Stimulated activated CD4-positive, alpha-beta T cell treated with anti-CD3 and anti-CD28 coated beads, Interleukin-1b, Interleukin-23, amount 100 ng/mL, for 24 hours (primary cell): ENCODE results near the gene SEPHS1.
"Not testable (repeated sequence)": the region's sequence is repeated elsewhere in the genome, so short reads cannot be mapped to it uniquely, and the experiment has no call there.

Source experiments
- DNase-seq, 4 experiments: peaks; one replicate each; pipeline ENCODE4 v3.0.0-alpha.2; 2020; ENCODE audit warnings: low read depth in 4 of 4, low spot score in 1 of 4

The SEPHS1 gene

GRCh38 chr10:13348216-13349017 lies at the start of gene SEPHS1:
Gene SEPHS1, minus strand, starts transcription at chr10:13348293. Its CDS starts 3,343 bp downstream, at chr10:13344950.
- peak; percentile 49 to 84 (median 68) for DNase-seq

- no peak for DNase-seq
Measured at GRCh38 chr10:13397052-13397451, 49.0 kb upstream of the SEPHS1 start.

- no peak for DNase-seq
Measured at GRCh38 chr10:13396369-13396768, 48.3 kb upstream of the SEPHS1 start.

- DNase-seq = no peak
Measured at GRCh38 chr10:13395540-13395939, 47.4 kb upstream of the SEPHS1 start.

- DNase-seq = no peak
Measured at GRCh38 chr10:13393640-13394039, 45.5 kb upstream of the SEPHS1 start.

GRCh38 chr10:13392701-13393100 lies 44.6 kb upstream of the SEPHS1 start:
- DNase-seq = no peak

GRCh38 chr10:13390604-13391522 lies 42.8 kb upstream of the SEPHS1 start:
- DNase-seq = no peak

- no peak for DNase-seq
Measured at GRCh38 chr10:13388478-13389230, 40.6 kb upstream of the SEPHS1 start.

- no peak for DNase-seq
Measured at GRCh38 chr10:13386021-13386420, 37.9 kb upstream of the SEPHS1 start.

GRCh38 chr10:13383399-13383761 lies 35.3 kb upstream of the SEPHS1 start:
- DNase-seq = no peak

- no peak for DNase-seq
Measured at GRCh38 chr10:13382703-13383398, 34.8 kb upstream of the SEPHS1 start.

- DNase-seq = not testable (repeated sequence)
Measured at GRCh38 chr10:13379061-13379460, 31.0 kb upstream of the SEPHS1 start.

GRCh38 chr10:13376746-13377145 lies 28.7 kb upstream of the SEPHS1 start:
- DNase-seq = no peak

- DNase-seq = no peak
Measured at GRCh38 chr10:13376297-13376696, 28.2 kb upstream of the SEPHS1 start.

GRCh38 chr10:13375791-13376190 lies 27.7 kb upstream of the SEPHS1 start:
- DNase-seq = no peak

- no peak for DNase-seq
Measured at GRCh38 chr10:13373644-13374043, 25.6 kb upstream of the SEPHS1 start.

- DNase-seq = no peak
Measured at GRCh38 chr10:13372524-13372923, 24.4 kb upstream of the SEPHS1 start.

- peak in 2 of 4 experiments; percentile 46 to 54 for DNase-seq
Measured at GRCh38 chr10:13371897-13372470, 23.9 kb upstream of the SEPHS1 start.

- DNase-seq = no peak
Measured at GRCh38 chr10:13366891-13367290, 18.8 kb upstream of the SEPHS1 start.

- no peak for DNase-seq
Measured at GRCh38 chr10:13365831-13366230, 17.7 kb upstream of the SEPHS1 start.
